NCI-H1092 (cell line): Measurements from ENCODE around the gene IL11.

Source experiments
- DNase-seq: peaks from one replicate; lab custom pipeline; 2025; lab: John Stamatoyannopoulos, UW

IL11 gene

DNA sequence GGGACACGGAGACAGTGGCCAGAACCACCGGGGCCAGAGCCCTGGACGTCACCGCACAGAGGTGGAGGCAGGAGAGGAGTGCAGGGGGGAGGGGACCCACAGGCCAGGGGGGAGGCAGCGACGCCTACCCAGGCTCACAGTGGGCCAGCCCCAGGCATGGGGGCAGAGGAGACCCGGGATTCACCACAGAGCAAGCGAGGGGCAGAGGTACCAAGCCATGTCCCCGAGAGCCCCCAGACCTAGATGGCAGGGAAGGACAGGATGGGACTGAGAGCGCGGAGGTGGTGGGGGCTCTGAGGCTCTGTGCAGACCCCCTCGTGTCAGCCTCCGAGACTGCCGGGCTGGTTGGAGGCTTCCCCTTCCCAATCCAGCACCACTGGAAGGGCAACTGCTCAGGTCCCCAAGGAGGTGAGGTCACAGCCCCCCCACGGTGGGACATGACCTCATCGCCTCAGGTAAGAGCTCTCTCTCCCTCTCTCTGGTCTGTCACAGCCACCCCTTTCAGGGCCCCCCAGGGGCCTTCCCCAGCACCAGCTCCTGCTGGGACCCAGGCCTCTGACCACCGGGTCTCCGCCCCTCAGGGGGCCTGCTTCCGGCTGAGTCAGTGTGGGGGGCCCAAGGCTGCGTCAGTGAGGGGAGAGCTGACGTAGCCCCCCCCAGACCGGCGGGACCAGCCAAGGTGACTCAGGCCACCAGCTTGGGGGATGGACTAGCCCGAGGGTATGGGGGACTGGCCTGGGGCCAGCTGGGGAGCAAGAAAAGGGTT lies 2.2 kb upstream of the IL11 start:
- no peak for DNase-seq

DNA sequence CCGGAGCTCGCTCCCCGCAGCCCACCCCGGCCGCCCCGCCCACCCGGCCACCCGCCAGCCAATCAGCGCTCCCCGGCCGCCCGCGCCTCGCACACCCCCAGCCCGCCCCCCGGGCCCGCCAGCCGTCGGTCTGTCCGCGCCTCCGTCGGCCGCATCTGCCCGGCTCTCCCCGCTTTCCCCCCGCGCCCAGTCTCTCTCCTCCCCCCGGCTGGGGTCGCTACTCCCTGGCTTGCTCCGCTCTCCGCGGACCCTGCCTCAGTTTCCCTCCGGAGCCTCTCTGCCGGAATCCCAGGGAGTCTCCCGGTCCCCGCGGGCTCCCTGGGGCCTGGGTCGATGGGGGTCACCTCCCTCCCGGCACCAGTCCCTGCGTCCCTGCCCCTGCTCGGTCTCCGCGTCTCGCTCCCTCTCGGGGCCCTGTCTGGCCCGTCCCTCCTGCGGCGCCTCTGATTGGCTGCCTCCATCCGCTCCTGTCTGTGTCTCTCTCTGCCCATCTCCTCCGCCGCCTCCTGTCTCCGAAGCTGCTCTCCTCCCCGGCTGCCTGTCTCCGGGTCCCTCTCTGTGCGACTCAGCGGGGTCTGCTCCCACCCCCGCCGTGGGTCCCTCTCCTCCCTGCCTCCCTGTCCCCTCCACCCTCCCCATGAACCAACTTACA lies 484 bp downstream of the IL11 start:
- no peak for DNase-seq

DNA sequence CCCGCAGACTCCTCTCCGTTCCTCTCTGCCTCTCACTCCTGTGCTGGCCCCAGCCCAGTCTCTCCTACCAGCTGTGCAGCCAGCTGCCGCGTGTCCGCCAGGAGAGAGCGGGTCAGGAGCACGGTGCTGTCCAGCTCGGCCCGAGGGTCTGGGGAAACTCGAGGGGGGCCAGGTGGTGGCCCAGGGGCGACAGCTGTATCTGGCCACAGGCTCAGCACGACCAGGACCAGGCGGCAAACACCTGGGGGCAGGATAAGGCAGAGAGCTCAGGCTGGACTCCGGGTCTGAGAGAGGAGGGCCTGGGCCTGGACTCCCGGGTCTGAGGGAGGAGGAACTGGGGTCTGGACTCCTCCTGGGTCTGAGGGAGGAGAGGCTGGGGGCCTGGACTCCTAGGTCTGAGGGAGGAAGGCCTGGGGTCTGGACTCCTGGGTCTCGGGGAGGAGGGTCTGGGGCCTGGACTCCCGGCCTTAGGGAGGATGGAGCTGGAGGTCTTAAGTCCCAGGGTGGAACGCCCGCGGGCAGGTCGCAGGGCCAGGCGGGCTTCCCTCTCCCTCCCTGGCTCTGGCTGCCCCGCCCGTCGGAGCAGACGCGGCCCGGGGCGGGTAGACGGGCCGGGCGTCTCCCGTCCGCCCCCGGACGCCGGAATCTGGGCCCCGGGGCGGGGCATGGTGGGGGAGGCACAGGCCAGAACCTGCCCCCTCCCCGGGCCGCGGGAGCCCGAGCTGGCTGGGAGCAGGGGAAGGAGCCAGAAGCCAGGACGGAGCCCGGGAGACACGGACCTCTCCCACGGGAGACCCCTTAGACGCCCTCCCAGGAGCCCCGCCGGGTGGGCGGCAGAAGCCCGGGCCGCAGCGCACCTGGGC lies 1.3 kb downstream of the IL11 start:
- no peak for DNase-seq

DNA sequence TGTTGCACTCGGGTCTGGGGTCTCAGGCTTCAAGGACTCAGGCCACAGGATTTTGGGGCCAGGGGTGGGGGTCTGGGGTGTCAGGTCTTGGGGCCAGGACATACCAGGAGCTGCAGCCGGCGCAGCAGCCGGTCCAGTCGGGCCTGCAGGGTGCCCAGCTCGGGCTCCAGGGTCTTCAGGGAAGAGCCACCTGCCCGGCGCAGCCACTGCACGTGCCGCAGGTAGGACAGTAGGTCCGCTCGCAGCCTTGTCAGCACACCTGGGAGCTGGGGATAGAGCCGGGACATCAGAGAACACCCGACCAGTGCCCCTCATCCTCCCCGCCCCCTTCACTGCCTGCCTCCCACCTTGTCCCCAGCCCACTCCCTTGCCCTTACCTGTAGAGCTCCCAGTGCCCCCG lies 2.2 kb downstream of the IL11 start:
- DNase-seq: no peak

DNA sequence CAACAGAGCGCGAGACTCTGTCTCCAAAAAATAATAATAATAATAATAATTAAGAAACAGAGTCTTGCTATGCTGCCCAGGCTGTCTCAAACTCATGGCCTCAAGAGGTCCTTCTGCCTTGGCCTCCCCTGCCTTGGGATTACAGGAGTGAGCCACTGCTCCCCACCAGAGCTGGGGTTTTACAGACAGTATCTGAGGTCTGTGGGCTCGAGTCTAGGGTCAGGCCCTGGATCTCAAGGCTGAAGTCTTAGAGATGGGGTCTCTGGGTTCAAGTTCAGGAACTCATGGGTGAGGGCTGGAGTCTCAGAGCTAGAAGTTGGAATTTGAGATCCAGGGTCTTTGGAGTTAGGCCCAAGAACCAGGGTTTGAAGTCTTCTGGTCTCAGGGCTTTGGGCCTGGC lies 3.5 kb downstream of the IL11 start:
- no peak for DNase-seq

DNA sequence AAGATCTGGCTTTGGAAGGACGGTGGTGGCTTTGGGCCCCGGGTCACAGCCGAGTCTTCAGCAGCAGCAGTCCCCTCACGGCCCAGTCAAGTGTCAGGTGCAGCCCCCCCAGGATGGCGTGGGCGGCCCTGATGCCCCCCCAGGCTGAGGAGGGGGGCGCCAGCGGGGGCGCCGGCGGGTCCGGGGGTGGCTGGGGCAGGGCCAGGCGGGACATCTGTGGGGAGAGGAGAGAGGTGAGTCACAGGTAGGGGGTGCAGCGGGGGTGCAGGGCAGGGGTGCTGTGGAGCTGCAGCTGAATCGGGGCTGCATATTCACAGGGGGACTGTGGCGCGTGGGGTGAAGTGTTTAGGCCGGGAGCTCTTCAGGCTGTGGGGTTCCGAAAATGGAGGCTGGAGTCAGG lies 4.3 kb downstream of the IL11 start:
- no peak for DNase-seq

DNA sequence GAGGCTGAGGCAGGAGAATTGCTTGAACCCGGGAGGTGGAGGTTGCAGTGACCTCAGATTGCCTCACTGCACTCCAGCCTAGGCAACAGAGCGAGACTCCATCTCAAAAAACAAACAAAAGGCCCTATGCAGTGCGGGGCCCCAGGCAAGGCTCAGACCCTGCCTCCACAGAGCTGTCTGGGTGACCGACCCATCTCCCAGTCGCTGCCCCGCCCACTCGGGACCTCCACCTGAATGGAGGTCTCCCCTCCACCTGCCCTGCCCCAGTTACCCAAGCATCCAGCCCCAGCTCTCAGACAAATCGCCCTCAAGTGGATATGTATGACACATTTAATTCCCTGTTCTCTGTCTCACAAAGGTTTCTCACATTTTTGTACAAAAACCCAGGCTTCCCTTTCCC lies 5.0 kb downstream of the IL11 start:
- DNase-seq: no peak

DNA sequence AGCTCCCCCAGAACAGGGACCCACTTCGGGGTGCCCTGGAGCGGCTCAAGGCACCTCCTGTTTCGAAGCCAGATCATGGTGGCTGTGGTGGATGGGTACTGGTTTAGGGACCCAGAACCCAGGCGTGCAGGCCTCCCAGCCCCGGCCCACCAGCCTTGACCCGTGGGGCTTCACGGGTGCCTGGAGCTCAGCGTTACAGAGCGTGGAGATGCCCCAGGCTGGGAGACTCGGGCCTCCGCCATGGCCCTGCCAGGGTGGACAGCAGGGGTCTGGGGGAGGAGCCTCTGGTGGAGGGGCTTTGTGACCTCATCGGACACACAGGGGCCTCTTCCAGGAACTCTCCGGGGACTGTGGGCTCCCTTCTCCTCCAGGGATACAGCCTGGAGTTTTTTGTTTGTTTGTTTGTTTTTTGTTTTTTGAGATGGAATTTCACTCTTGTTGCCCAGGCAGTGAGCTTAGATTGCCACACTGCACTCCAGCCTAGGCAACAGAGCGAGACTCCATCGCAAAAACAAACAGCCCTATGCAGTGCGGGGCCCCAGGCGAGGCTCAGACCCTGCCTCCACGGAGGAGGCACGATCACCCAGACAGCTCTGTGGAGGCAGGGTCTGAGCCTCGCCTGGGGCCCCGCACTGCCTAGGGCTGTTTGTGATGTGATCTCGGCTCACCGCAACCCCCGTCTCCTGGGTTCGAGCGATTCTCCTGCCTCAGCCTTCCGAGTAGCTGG lies 7.1 kb downstream of the IL11 start, which contains the start of gene GARIN5B:
Gene GARIN5B (minus strand): TSS at position 271 of the 727 bp plus-strand sequence. CDS start 194 bp downstream, at position 77.
- no peak for DNase-seq

DNA sequence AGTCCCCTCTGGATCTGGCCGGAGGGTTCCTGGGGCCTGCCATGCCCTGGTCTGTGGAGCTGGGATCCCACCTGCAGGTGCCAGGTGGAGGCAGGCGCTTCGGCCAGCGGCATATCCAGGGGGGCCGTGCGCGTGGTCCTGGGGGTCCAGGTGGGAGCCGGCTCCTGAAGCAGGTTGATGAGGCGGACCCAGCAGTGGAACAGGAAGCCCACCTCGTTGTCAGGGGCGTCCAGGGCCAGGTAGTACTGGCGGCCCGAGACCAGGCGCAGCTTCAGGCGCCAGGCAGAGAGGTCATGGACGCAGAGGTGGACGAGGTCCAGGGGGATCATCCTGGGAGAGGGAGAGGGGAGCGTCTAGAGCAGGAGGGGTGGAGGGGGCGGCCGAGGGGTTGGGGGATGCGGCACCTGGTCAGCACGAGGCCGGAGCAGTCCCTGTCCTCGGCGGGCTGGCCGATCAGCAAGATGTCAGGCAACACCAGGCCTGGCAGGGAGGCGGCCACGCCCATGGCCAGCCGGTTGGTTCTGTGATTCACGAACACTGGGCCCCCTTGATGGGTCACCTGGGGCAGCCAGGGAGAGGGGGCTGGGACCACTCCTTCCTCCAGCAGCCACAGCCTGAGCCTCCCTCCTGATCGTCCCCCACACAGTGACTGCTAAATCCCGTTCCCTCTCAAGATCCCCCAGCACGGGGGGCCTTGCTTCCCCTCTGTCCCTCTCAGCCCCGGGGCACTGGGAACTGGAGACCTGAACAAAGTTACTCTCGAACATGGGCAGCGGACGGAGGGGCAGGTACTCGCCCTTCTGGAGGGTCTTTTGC lies 7.9 kb downstream of the IL11 start:
- DNase-seq: no peak

DNA sequence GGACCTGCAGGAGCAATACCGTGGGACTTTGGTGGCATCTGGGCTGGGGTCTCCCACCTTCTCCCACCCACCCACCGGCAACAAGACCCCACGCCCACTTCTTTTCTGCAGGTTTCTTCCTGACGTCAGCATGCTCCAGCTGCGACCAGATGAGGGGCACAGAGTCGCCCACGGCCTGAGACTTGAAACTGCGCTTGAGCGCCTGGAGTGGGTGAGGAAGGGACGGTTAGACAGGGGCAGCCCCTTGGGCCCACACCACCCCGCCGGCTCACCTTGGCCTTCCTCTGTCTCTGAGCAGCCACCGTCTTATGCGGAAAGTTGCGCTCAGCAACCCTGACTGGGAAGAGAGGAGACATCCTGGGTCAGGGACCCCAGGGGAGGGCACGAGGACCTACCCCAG lies 9.4 kb downstream of the IL11 start:
- no peak for DNase-seq

DNA sequence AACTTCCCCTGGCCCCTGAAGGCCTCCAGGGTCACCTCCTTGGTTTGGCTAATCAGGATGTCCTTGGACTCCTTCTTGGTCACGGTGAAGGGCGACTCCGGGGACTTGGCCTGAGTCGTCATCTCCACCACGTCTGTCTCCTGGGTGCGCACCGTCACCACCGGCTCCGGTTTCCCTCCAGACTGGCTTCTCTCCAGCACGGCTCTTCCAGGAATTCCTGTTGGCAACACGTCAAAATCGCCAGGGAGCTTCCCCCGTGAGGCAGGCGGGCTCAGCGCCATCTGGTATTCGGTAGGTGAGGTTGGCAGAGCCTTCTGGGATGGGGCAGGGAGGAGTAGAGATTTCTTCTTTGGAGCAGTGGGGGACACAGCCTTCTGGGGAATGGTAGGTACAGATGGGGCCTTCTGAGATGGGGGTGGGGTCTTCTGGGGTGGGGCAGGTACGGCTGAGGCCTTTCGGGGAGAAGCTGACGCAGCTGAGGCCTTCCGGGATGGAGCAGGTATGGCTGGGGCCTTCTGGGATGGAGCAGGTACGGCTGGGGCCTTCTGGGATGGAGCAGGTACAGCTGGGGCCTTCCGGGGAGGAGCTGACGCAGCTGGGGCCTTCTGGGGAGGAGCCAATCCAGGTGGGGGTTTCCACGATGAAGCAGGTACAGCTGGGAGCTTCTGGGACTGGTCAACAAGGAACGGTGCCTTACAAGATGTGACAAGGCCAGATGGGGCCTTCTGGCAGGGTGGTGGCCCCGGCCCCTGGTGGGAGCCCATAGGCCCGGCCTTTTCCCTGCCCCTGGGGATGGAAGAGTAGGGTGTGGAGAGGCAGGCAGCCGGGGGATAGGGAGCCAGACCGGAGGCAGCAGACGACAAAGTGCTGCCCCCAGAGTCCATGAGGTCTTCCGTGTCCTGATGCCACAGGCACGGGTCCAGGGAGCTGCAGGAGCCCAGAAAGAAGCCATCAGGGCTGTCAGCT lies 11.0 kb downstream of the IL11 start:
- no peak for DNase-seq

DNA sequence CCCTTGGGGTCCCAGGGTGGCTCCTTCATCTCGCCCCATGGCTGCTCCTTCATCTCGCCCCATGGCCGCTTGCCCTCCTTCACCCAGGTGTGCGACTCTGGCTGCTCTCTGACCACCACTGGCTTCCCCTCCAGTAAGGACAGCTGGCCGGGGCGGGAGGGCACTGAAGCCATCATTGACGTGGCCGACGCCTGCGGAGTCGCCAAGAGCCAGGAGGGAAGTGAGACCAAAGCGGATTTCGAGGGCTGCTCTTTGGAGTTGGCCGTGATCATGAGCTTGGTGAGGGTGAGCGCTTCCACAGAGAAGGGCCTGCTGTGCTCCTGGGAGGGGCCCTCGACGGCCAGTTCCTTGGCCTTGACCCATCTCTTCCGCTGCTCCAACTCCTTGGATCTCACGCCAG lies 11.8 kb downstream of the IL11 start:
- no peak for DNase-seq

DNA sequence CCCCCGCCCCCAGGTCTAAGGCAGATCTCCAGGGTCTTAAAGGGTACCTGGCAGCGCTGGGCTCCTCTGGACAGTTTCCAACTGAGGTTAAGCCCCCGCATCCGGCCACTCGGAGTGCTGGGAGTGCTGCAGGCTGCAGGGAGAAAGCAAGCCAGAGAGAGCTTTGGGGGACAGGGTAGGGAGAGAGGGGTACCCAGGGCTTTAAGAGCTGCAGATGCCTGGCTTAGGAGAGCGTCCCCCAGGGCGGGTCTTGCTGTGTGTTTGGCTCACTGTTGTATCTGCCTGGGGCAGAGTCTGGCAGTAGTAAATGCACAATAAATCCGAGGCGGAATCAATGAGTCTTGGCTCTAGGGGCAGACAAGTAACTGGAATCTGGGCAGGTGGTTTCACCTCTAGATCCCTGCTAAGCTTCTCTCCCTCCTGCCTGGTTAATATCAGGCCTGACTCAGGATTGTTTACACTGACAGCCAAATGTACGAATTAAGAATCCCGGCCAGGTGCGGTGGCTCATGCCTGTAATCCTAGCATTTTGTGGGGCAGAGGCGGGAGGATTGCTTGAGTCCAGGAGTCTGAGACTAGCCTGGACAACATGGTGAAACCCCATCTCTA lies 14.9 kb downstream of the IL11 start:
- no peak for DNase-seq

DNA sequence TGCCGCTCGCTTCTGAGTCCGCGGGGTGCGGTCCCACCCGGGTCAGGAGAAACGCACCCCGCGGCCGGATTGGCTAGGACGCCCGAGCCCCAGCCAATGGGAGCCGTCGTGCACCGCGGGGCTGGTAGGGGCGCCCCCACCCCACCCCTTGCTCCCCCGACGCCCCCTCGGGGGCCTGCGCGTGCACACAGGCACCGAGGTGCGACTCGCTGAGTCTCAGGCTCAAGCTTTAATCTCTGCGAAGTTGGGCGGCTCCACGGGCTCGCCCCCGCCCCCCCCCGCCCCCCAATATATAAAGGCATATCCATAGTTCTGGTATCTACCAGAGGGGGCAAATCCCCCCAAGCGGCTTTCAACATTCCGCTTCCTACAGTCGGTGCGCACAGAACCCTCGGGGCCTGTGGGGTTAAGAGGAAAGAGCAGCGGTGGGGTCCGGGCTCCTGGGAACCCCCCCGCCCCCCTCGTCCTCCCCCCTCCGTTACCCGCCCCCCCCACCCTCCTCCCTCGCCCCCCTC lies 15.5 kb downstream of the IL11 start, which contains the start of gene COX6B2:
Gene COX6B2 (minus strand): TSS at position 22 of the 515 bp plus-strand sequence. CDS start 198 bp downstream, outside the sequence.
- no peak for DNase-seq

DNA sequence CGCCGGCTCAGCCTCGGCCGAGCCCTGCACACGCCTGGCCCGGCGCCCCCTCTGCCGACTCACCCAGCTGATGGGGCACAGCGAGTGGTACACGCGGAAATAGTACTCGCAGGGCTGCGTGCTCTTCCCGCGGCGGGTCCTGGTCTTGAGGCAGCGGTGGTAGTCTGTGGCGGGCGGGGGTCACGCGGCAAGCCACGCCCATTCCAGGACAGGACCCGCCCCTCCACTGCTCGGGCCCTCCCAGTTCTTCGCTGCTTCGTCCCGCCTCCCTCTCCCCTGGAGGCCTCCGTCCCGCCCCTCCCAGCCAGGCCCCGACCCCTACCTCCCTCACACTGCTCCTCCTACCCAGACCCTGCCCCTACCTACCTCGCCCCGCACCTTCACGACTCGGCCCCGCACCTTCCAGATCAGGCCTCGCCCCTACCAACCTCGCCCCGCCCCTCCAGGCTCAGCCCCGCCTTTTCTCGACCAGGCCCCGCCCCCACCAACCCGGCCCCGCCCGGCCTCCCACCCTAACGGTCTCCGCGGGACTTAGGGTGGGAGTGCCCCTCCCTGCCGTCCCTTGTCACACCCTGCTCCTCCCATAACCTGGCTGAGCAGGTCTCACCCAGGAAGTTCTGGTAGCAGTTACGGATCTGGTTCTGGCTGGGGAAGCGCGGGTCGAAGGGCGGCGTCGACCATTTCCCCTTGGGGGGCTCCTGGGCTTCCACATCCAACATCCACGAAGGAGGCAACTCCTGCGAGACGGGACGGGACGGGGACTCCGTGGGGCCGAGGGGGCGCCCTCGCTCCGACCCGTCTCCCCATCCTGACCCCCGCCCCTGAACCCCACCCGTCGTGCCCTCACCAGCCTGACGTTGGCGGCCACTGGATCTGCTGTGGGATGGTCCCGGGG lies 16.2 kb downstream of the IL11 start:
- no peak for DNase-seq

DNA sequence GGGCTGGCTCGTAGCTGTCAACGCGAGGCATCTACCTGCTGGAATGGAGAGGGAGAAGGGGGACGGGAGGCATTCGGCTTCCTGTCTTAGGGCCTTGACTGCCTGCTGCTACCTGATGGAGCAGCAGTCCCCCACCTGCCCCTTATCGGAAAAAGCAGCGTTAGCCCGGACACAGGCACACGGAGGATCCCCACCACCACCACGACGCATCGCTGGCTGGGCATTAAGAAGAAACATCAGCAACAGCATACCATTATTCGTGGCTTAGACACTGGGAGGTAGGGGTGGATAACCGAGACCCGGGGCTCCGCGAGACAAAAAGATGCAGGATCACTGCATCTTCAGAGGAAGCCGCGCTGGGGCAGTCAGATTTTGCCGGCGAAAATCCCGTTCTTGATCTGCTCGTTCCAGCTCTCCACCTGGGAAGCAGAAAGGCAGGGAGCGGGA lies 16.9 kb downstream of the IL11 start:
- DNase-seq: no peak

DNA sequence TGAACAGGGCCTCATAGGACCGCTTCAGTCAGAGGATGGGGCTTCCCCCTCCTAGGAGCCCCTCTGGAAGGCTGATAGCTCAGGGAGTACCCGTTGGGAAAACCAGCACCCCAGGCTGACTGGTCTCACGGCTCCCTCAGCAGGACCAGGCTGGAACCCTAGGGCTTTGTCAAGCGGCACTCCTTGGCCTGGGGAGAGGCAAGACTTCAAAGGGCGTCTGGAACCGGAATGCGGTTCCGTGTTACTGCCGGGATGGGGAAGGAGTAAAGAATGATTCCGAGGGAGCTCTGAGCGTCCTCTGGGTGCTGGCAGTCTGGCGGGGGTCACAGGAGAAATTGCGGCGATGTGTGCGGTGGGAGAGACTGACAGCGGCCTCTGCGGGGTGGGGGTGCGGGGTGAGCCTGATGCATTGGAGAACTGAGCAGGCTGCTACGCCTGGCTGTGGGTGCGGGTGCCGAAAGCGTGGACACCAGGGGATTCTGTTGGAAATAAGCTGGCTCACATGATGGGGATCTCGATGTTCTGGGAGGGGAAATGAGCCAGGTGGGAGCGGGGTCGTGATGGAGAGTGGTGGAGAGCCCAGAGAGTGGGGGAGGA lies 17.6 kb downstream of the IL11 start:
- no peak for DNase-seq

DNA sequence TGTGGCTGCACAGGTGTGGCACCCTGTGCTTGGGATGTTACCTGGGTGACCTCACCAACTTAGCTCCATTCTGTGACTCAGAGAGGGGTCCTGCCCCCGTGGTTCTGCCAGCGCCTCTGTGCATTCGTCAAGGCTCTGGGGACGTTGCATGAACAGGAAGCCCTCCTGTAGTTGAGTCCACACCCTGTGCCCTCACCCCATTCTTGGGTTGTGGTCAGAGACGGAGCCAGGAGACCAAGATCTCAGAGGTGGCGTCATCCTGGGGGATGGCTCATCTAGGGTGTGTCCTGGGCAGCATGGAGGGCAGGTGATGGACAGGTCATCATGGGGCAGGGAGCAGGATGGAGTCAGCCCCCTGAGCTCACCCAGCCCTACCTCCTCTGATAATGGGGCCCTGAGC lies 18.2 kb downstream of the IL11 start:
- no peak for DNase-seq
